Progenitor cell of endocrine pancreas (in vitro differentiated cells): ENCODE measurements around the gene TLR7. TPM values are rescaled to one million over a fixed set of nuclear protein-coding genes. Genes with fewer than 3 reads are reported as not detected.

Experiments used
- DNase-seq: peaks from one replicate; pipeline ENCODE4 v3.0.0; 2021; ENCODE audit warnings: low spot score; ENCODE audit not compliant: unreplicated experiment
- H3K27ac Mint-ChIP-seq: 2 replicates; pipeline ENCODE4 v1.8.0; 2021; ENCODE audit warnings: mild to moderate bottlenecking, moderate library complexity, mixed read lengths
- H3K27me3 Mint-ChIP-seq: 2 replicates; pipeline ENCODE4 v1.8.0; 2021; ENCODE audit warnings: mixed read lengths
- H3K36me3 Mint-ChIP-seq: 2 replicates; pipeline ENCODE4 v1.8.0; 2022; ENCODE audit warnings: mixed read lengths; ENCODE audit not compliant: insufficient read depth
- H3K4me1 Mint-ChIP-seq: 2 replicates; pipeline ENCODE4 v1.8.0; 2021; ENCODE audit warnings: low read depth, mixed read lengths
- H3K4me3 Mint-ChIP-seq: 2 replicates; pipeline ENCODE4 v1.8.0; 2021; ENCODE audit warnings: low read depth, mild to moderate bottlenecking, moderate library complexity, mixed read lengths
- H3K9me3 Mint-ChIP-seq: 2 replicates; pipeline ENCODE4 v1.8.0; 2021; ENCODE audit warnings: low read depth, mixed read lengths
- CTCF ChIP-seq: fragments of 200-600 bp; sonication (generic); IDR thresholded peaks from one replicate; pipeline ENCODE4 v1.5.0; 2021; ENCODE audit warnings: antibody characterized with exemption, mild to moderate bottlenecking; ENCODE audit not compliant: unreplicated experiment
- total RNA-seq: library from RNA; stranded (reverse); gene quantifications from 2 replicates; pipeline ENCODE4 v1.2.1, GENCODE V29; 2021

Gene TLR7
- total RNA-seq, 1 donor from 2014 or later: 0.05 TPM

GRCh38 chrX:12867685-12868084, 813 bp downstream of the TLR7 start:
- H3K36me3 Mint-ChIP-seq: no peaks in the 10 kb centered on the region
- TF ChIP-seq CTCF: no peak
- H3K9me3 Mint-ChIP-seq: peaks cover 28% of the 10 kb centered on the region
- H3K4me1 Mint-ChIP-seq: no peaks in the 10 kb centered on the region
- H3K27me3 Mint-ChIP-seq: no peaks in the 10 kb centered on the region
- H3K4me3 Mint-ChIP-seq: no peak overlapping the region
- no peak for DNase-seq
- no peak overlapping the region for H3K27ac Mint-ChIP-seq

GRCh38 chrX:12868747-12869146, 1.9 kb downstream of the TLR7 start:
- H3K27me3 Mint-ChIP-seq: no peaks in the 10 kb centered on the region
- H3K4me3 Mint-ChIP-seq: no peak overlapping the region
- TF ChIP-seq CTCF: no peak
- H3K9me3 Mint-ChIP-seq: peaks cover 28% of the 10 kb centered on the region
- no peaks in the 10 kb centered on the region for H3K4me1 Mint-ChIP-seq
- no peak for DNase-seq
- no peak overlapping the region for H3K27ac Mint-ChIP-seq
- H3K36me3 Mint-ChIP-seq: no peaks in the 10 kb centered on the region

- no peaks in the 10 kb centered on the region for H3K4me1 Mint-ChIP-seq
- TF ChIP-seq CTCF: no peak
- no peak for DNase-seq
- H3K9me3 Mint-ChIP-seq: peaks cover 29% of the 10 kb centered on the region
- H3K36me3 Mint-ChIP-seq: no peaks in the 10 kb centered on the region
- H3K27me3 Mint-ChIP-seq: no peaks in the 10 kb centered on the region
- H3K4me3 Mint-ChIP-seq: no peak overlapping the region
- H3K27ac Mint-ChIP-seq: no peak overlapping the region
These were observed 4.4 kb downstream of the TLR7 start for GRCh38 chrX:12871257-12871656.

- no peaks in the 10 kb centered on the region for H3K27me3 Mint-ChIP-seq
- H3K27ac Mint-ChIP-seq: no peak overlapping the region
- no peaks in the 10 kb centered on the region for H3K36me3 Mint-ChIP-seq
- H3K4me3 Mint-ChIP-seq: no peak overlapping the region
- peaks cover 25% of the 10 kb centered on the region for H3K9me3 Mint-ChIP-seq
- TF ChIP-seq CTCF: no peak
- H3K4me1 Mint-ChIP-seq: no peaks in the 10 kb centered on the region
- DNase-seq: no peak
These were observed 5.9 kb downstream of the TLR7 start for GRCh38 chrX:12872741-12873140.

GRCh38 chrX:12874581-12874980, 7.7 kb downstream of the TLR7 start:
- H3K27me3 Mint-ChIP-seq: no peaks in the 10 kb centered on the region
- no peaks in the 10 kb centered on the region for H3K36me3 Mint-ChIP-seq
- H3K27ac Mint-ChIP-seq: no peak overlapping the region
- no peak overlapping the region for H3K4me3 Mint-ChIP-seq
- no peak for DNase-seq
- H3K9me3 Mint-ChIP-seq: peaks cover 16% of the 10 kb centered on the region
- no peaks in the 10 kb centered on the region for H3K4me1 Mint-ChIP-seq
- no peak for TF ChIP-seq CTCF
